CD14-positive monocyte (primary cell): ENCODE results near the gene TIPRL. TPM values are rescaled to one million over a fixed set of nuclear protein-coding genes. Genes with fewer than 3 reads are reported as not detected.

Experiments
- DNase-seq, 3 donors: peaks; one replicate each; pipeline ENCODE4 v3.0.0-alpha.2; 2011 to 2022
- H2AFZ ChIP-seq: 2 replicates; pipeline ENCODE4 v1.6.0; 2012; ENCODE audit warnings: mild to moderate bottlenecking, low read depth, low read length, inconsistent platforms; ENCODE audit not compliant: insufficient read depth, poor library complexity, severe bottlenecking
- H3K27ac ChIP-seq, 2 donors: 1 replicate in 1 of 2; 2 replicates in 1 of 2; pipeline ENCODE4 v1.5.1; 2012 to 2013; ENCODE audit warnings: low read length in 2 of 2, control low read depth in 1 of 2, inconsistent platforms in 1 of 2, low read depth in 1 of 2, mild to moderate bottlenecking in 1 of 2
- H3K27me3 ChIP-seq, 2 donors: one replicate each; pipeline versions ENCODE4 v1.6.0 to v1.6.1; 2011 to 2013; ENCODE audit warnings: low read length in 2 of 2; ENCODE audit not compliant: control insufficient read depth in 2 of 2, insufficient read depth in 2 of 2
- H3K36me3 ChIP-seq, 2 donors: replicated peaks in 1 of 2; 1 replicate in 1 of 2; 2 replicates in 1 of 2; pipeline versions ENCODE4 v1.5.1 to v1.6.1; 2012 to 2013; ENCODE audit warnings: low read length in 2 of 2, control low read depth in 1 of 2, inconsistent platforms in 1 of 2, mild to moderate bottlenecking in 1 of 2; ENCODE audit not compliant: insufficient read depth in 2 of 2, control insufficient read depth in 1 of 2
- H3K4me1 ChIP-seq, 2 donors: 1 replicate in 1 of 2; 2 replicates in 1 of 2; pipeline versions ENCODE4 v1.5.1 to v1.6.1; 2012 to 2013; ENCODE audit warnings: low read length in 2 of 2, control low read depth in 1 of 2, inconsistent platforms in 1 of 2, mild to moderate bottlenecking in 1 of 2, moderate library complexity in 1 of 2; ENCODE audit not compliant: insufficient read depth in 2 of 2, control insufficient read depth in 1 of 2
- H3K4me2 ChIP-seq: replicated peaks from 2 replicates; pipeline ENCODE3; 2012; ENCODE audit warnings: low read length, moderate library complexity, mild to moderate bottlenecking; ENCODE audit not compliant: poor library complexity, severe bottlenecking; ENCODE audit errors: extremely low read depth
- H3K4me3 ChIP-seq, 3 experiments: fragments of 200-600 bp in 1 of 3; sonication (generic) in 1 of 3; replicated peaks in 1 of 3; 1 replicate in 2 of 3; 2 replicates in 1 of 3; pipeline ENCODE4 v1.5.1; 2011 to 2013; ENCODE audit warnings: low read length in 3 of 3, mild to moderate bottlenecking in 3 of 3, control low read depth in 2 of 3, low read depth in 2 of 3, inconsistent platforms in 1 of 3, moderate library complexity in 1 of 3
- H3K79me2 ChIP-seq: 2 replicates; pipeline ENCODE4 v1.6.0; 2012; ENCODE audit warnings: mild to moderate bottlenecking, control low read depth, inconsistent platforms, low read length, moderate library complexity; ENCODE audit not compliant: insufficient read depth
- H3K9ac ChIP-seq: 2 replicates; pipeline ENCODE4 v1.6.0; 2017; ENCODE audit warnings: low read length, mild to moderate bottlenecking; ENCODE audit not compliant: insufficient read depth, poor library complexity, severe bottlenecking
- H3K9me3 ChIP-seq, 2 donors: replicated peaks in 1 of 2; 1 replicate in 1 of 2; 2 replicates in 1 of 2; pipeline versions ENCODE4 v1.5.1 to v1.6.1; 2012 to 2013; ENCODE audit warnings: low read length in 2 of 2, control low read depth in 1 of 2; ENCODE audit not compliant: control insufficient read depth in 1 of 2, insufficient read depth in 1 of 2
- H4K20me1 ChIP-seq: 2 replicates; pipeline ENCODE4 v1.6.0; 2012; ENCODE audit warnings: mild to moderate bottlenecking, low read length, control low read depth, moderate library complexity; ENCODE audit not compliant: insufficient read depth
- H3K27ac Mint-ChIP-seq, 7 donors: one replicate each; pipeline ENCODE4 v1.8.0; 2020; ENCODE audit warnings: mild to moderate bottlenecking in 7 of 7, mixed read lengths in 7 of 7, moderate library complexity in 6 of 7, inconsistent platforms in 2 of 7
- H3K27me3 Mint-ChIP-seq, 3 donors: one replicate each; pipeline ENCODE4 v1.8.0; 2021 to 2022; ENCODE audit warnings: low read depth in 3 of 3, mild to moderate bottlenecking in 3 of 3, mixed read lengths in 3 of 3, moderate library complexity in 3 of 3, inconsistent platforms in 1 of 3
- H3K36me3 Mint-ChIP-seq, 2 donors: one replicate each; pipeline ENCODE4 v1.8.0; 2020; ENCODE audit warnings: mixed read lengths in 2 of 2, inconsistent platforms in 1 of 2, mild to moderate bottlenecking in 1 of 2
- H3K4me1 Mint-ChIP-seq: one replicate; pipeline ENCODE4 v1.8.0; 2020; ENCODE audit warnings: mild to moderate bottlenecking, mixed read lengths
- H3K4me3 Mint-ChIP-seq, 2 donors: one replicate each; pipeline ENCODE4 v1.8.0; 2020; ENCODE audit warnings: mild to moderate bottlenecking in 2 of 2, mixed read lengths in 2 of 2, moderate library complexity in 1 of 2
- H3K9me3 Mint-ChIP-seq, 7 donors: one replicate each; pipeline ENCODE4 v1.8.0; 2020 to 2022; ENCODE audit warnings: mixed read lengths in 7 of 7, mild to moderate bottlenecking in 6 of 7, moderate library complexity in 6 of 7, inconsistent platforms in 2 of 7
- CTCF ChIP-seq: fragments of 200-600 bp; IDR thresholded peaks from one replicate; pipeline ENCODE4 v1.8.0; 2022; ENCODE audit warnings: antibody characterized with exemption, mild to moderate bottlenecking
- WGBS: methylation state at CpG from one replicate; pipeline ENCODE4 v1.1.5; 2013; ENCODE audit warnings: missing lambda C conversion rate; ENCODE audit not compliant: insufficient coverage; 5-methylcytosine and 5-hydroxymethylcytosine counted together
- intact Hi-C, 2 donors: fragments of 100-400 bp; cut with micrococcal nuclease; formaldehyde crosslinking; loops; one replicate each; pipeline versions ENCODE4 v1.15.0 to v1.15.1; 2023
- polyA plus RNA-seq, 3 donors: library from polyadenylated mRNA; depleted of rRNA in 1 of 3; unstranded in 2 of 3; stranded (reverse) in 1 of 3; fragments of 300-500 nt in 2 of 3; fragments of >200 nt in 1 of 3; fragmentation: Illumina TruSeq in 2 of 3; gene quantifications; 1 replicate in 2 of 3; 2 replicates in 1 of 3; pipeline ENCODE4 v1.2.3, GENCODE V29; 2012 to 2021

The TIPRL gene
- polyA plus RNA-seq, 3 donors, result 8.7 to 35.0 (median 30.2) TPM

- peaks cover 11% of the 10 kb centered on the region for H4K20me1 ChIP-seq
- DNase-seq, result no peak
- no peaks in the 10 kb centered on the region for H3K27me3 ChIP-seq
- H2AFZ ChIP-seq, result no peak overlapping the region
- no peaks in the 10 kb centered on the region for H3K4me1 Mint-ChIP-seq
- H3K27ac ChIP-seq, result no peak overlapping the region
- peaks cover 56 to 81% of the 10 kb centered on the region in 2 donors for H3K36me3 ChIP-seq
- H3K4me1 ChIP-seq, result no peaks in the 10 kb centered on the region
- H3K9me3 ChIP-seq, result no peaks in the 10 kb centered on the region
- H3K79me2 ChIP-seq, result peaks cover 26% of the 10 kb centered on the region
- H3K27me3 Mint-ChIP-seq, result peaks cover 0 to 2% (median 0%) of the 10 kb centered on the region in 3 donors
- H3K9ac ChIP-seq, result no peak overlapping the region
- peaks cover 0 to 2% (median 0%) of the 10 kb centered on the region in 7 donors for H3K9me3 Mint-ChIP-seq
- H3K36me3 Mint-ChIP-seq, result peaks cover 57 to 73% of the 10 kb centered on the region in 2 donors
- no peak overlapping the region for H3K4me2 ChIP-seq
- no peak for TF ChIP-seq CTCF
- H3K4me3 ChIP-seq, result no peak overlapping the region
- intact Hi-C loops, result no loop called here
- no peak overlapping the region for H3K27ac Mint-ChIP-seq
- no peak overlapping the region for H3K4me3 Mint-ChIP-seq
Observed at GRCh38 chr1:168187177-168187576, 8.4 kb downstream of the TIPRL start.

- H3K27me3 Mint-ChIP-seq, result peaks cover 0 to 4% (median 0%) of the 10 kb centered on the region in 3 donors
- H3K4me1 Mint-ChIP-seq, result no peaks in the 10 kb centered on the region
- no peaks in the 10 kb centered on the region for H3K79me2 ChIP-seq
- intact Hi-C loops, result no loop called here
- peaks cover 8% of the 10 kb centered on the region for H4K20me1 ChIP-seq
- no peak for TF ChIP-seq CTCF
- no peak overlapping the region for H2AFZ ChIP-seq
- H3K27ac Mint-ChIP-seq, result no peak overlapping the region
- whole genome bisulfite sequencing, result 80% methylated on average over 1 of the region's 2 CpGs
- H3K9me3 ChIP-seq, result no peaks in the 10 kb centered on the region
- H3K9ac ChIP-seq, result no peak overlapping the region
- DNase-seq, result no peak
- H3K36me3 ChIP-seq, result peaks cover 63 to 92% of the 10 kb centered on the region in 2 donors
- no peaks in the 10 kb centered on the region for H3K27me3 ChIP-seq
- no peaks in the 10 kb centered on the region for H3K4me1 ChIP-seq
- H3K9me3 Mint-ChIP-seq, result peaks cover 0 to 2% (median 0%) of the 10 kb centered on the region in 7 donors
- no peak overlapping the region for H3K4me3 Mint-ChIP-seq
- no peak overlapping the region for H3K27ac ChIP-seq
- no peak overlapping the region for H3K4me3 ChIP-seq
- no peak overlapping the region for H3K4me2 ChIP-seq
- peaks cover 66 to 84% of the 10 kb centered on the region in 2 donors for H3K36me3 Mint-ChIP-seq
Observed at GRCh38 chr1:168190403-168190802, 11.6 kb downstream of the TIPRL start.
